Epithelial cell of proximal tubule (primary cell): ENCODE results near the gene CDC42EP3. TPM values are rescaled to one million over a fixed set of nuclear protein-coding genes. Genes with fewer than 3 reads are reported as not detected.

Experiments used
- DNase-seq: peaks from one replicate; pipeline ENCODE4 v3.0.0-alpha.2; 2011; ENCODE audit warnings: low read depth
- H3K4me3 ChIP-seq: 2 replicates; pipeline ENCODE4 v1.5.1; 2011; ENCODE audit warnings: low read depth, mild to moderate bottlenecking, low read length
- total RNA-seq: library from RNA; depleted of rRNA; stranded (reverse); fragments of >200 nt; gene quantifications from 2 replicates; pipeline ENCODE4 v1.2.3, GENCODE V29; 2015
- TF ChIP-seq, protein P1 (sequence below): conservative IDR thresholded peaks from 2 replicates; pipeline ENCODE4 v1.5.1; 2012; ENCODE audit warnings: low read depth, mild to moderate bottlenecking, low read length

The CDC42EP3 gene
- total RNA-seq, 1 donor from 2014 or later = 30.0 TPM

DNA sequence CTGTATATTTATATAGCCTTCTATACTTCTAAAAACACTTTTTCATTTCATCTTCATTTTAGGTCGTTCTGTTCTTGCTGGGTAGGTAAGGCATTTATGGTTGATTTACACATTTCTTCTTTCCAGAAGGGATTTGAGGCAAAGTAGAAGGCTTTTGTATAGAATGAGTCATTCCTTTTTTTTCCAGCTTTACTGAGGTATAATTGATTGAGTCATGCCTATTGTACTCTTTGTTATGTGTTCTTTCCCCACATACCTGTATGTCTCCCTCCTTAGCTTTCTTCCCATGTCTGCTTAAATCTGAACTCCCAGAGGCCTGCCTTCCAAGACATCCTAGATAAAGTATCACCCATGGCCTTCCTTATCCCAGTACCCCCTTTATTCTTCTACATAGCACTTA is 4.8 kb upstream of the CDC42EP3 start:
- peak; percentile 59 for DNase-seq
- TF ChIP-seq, protein P1, sequence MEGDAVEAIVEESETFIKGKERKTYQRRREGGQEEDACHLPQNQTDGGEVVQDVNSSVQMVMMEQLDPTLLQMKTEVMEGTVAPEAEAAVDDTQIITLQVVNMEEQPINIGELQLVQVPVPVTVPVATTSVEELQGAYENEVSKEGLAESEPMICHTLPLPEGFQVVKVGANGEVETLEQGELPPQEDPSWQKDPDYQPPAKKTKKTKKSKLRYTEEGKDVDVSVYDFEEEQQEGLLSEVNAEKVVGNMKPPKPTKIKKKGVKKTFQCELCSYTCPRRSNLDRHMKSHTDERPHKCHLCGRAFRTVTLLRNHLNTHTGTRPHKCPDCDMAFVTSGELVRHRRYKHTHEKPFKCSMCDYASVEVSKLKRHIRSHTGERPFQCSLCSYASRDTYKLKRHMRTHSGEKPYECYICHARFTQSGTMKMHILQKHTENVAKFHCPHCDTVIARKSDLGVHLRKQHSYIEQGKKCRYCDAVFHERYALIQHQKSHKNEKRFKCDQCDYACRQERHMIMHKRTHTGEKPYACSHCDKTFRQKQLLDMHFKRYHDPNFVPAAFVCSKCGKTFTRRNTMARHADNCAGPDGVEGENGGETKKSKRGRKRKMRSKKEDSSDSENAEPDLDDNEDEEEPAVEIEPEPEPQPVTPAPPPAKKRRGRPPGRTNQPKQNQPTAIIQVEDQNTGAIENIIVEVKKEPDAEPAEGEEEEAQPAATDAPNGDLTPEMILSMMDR = no peak
- no peak overlapping the region for H3K4me3 ChIP-seq

DNA sequence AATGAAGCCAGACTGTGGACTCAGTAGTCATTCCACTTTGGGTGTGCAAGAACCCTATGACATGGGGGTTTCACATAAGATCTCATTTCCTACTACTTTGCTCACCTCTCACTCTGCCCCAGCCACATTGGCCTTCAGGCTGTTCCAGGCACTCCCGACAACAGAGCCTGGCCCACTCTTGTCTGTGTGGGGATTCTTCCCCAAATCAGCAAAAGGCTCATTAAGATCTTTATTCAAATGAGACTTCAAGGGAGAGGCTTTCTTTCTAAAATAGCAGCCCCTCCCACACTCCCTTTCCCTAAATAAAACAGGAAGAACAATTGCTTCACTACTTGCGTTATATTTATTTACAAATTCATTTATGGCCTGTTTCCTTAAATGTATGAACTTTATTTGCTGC is 3.5 kb upstream of the CDC42EP3 start:
- H3K4me3 ChIP-seq = no peak overlapping the region
- no peak for DNase-seq
- TF ChIP-seq, protein P1 = no peak

DNA sequence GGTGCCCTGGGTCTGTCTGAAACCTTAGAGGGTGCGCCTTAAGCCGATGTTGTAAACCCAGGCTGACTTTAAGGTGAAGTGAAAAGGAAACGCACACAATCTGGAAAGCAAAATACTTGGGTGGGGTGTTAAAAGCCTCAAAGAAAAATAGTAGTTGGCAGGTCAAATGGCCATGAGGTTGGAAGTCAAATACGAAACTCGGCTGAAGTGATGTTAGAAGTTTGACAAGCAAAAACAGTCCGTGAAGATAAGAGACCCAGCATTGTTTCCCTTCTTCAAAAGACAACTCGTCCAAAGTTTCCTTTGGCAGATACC is 1.4 kb upstream of the CDC42EP3 start:
- TF ChIP-seq, protein P1 = no peak
- DNase-seq = no peak
- H3K4me3 ChIP-seq = peak overlapping the region; percentile 71

DNA sequence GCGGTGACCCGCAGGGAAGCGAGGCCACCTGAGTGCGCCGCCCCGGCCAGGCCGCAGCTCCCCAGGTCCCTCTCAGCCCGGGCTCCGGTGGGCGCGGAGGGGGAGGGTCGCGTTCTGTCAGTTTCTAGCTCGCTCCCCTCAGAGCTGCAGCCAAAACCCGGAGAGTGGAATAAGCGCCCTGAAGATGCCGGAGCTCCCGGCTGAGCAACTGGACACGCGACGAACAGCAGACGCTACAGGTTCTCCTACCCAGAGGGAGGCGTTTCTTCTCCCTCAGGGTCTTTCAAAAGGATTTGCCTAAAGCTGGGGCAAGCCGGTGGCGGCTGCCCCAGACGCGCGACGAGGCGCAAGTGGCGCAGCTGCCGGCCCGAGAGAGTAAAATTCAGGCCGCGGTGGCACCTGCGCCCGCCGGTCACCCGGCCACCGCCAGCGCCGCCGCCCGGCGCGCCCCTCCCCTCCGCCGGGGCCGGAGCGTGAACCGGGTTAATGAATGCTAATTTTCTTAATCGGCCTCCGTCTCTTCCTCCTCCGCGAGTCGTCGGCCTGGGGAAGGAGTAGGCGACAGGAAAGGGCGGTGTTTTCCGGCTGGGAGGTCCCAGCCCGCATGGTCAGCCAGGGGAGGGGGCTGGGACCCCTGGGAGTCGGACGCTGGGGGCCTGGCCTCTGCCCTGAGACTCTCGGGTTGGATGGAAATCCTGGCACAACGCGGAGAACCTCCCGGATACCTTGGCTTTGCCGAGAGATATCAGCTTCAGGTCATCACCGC is 845 bp upstream of the CDC42EP3 start:
- TF ChIP-seq, protein P1 = no peak
- DNase-seq = peak; percentile 63
- peak overlapping the region; percentile 71 for H3K4me3 ChIP-seq

DNA sequence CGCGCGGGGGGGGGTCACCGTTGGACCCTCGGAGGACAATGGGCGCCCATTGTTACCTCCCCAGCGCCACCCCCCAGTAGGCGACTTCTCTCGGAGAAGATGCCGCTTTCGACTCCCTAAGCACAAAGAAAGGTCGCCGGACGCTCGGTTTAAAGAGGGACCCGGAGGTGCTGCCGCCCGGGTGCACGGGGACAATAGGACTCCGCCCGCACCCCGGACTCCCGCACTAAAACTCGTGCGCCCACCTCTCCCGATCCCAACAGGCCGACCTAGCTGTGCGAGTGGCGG is 318 bp upstream of the CDC42EP3 start:
- peak overlapping the region; percentile 71 for H3K4me3 ChIP-seq
- DNase-seq = no peak
- TF ChIP-seq, protein P1 = no peak

DNA sequence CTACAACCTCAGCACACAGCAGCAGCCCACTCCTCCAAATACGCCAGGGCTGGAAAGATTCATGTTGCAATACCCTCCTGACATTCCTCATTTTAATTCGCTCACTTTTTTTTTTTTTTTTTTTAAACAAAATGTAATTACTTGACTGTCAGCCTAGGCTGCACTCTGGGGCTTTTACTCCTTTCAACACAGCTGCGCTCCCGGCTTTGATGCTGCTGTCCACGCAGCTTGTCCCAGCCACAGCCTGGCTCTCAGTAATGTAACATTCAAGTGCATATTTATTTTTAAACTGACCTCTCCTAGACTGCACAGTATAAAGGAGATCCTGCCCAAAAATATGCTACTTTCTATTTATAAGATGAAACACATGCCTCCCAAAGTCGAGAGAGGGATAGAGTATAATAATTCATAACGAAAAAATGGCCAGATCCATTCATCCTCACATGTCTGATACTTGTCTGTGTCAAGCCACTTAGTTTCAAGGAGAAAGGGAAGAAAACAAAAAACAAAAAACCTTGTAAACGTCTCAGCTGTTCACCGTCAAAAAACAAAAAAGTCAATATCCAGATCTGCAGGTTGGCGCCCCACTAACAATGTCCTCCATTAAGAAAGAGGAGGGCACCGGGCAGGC is 949 bp downstream of the CDC42EP3 start:
- H3K4me3 ChIP-seq = peak overlapping the region; percentile 71
- DNase-seq = no peak
- TF ChIP-seq, protein P1 = no peak

DNA sequence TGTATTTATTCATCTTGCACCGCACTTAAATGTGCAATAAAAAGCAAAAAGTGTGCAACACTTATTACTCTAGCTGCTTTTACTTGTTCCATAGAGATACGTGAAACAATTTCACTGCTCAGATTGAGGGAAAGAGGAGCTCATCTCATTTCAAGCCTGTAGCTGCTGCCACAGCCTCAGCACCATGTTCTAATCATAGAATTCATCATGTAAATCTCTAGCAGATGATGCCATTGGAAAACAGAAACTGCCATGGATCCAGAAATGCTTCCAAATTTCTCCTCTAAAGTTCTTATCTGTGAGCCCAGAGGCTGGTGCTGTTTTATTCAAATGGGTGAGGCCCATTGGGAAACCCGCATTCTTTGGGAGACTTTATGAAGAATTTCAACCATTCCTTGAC is 2.0 kb downstream of the CDC42EP3 start:
- no peak for DNase-seq
- TF ChIP-seq, protein P1 = no peak
- H3K4me3 ChIP-seq = no peak overlapping the region
